K562 (cell line): ENCODE data around the gene ZNHIT3. TPM values are rescaled to one million over a fixed set of nuclear protein-coding genes. Genes with fewer than 3 reads are reported as not detected.

Source experiments
- ATAC-seq: fragments of 200-7000 bp; cut with Tn5 transposase; 3 replicates; pipeline ENCODE4 v1.9.1; 2020; ENCODE audit warnings: moderate library complexity
- BruUV-seq: library from RNA; stranded (reverse); fragments of 400-500 nt; replicated peaks from 2 replicates; lab custom pipeline; 2021; lab: Mats Ljungman, UMichigan
- CTCF ChIA-PET: fragments of 300-600 bp; formaldehyde crosslinking; extraction: SDS; loops from one replicate; lab custom pipeline; 2021; ENCODE audit warnings: low intra/inter-chr PET ratio; lab: Yijun Ruan, JAX
- POLR2A ChIA-PET: fragments of 300-600, 350-650 bp; sonication (Branson Sonifier 250); formaldehyde crosslinking; extraction: SDS; loops from one replicate; lab custom pipeline; 2021; ENCODE audit warnings: antibody characterized with exemption, inconsistent platforms; lab: Yijun Ruan, JAX
- DNase-seq, 4 experiments: peaks; one replicate each; pipeline versions ENCODE4 v3.0.0 to v3.0.0-alpha.2; 2011 to 2018; ENCODE audit warnings: low spot score in 3 of 4, mixed read lengths in 3 of 4; ENCODE audit errors: extremely low read depth in 1 of 4
- FAIRE-seq: peaks from 2 replicates; lab custom pipeline; 2011; peaks lifted over from hg19 to GRCh38; lab: Jason Lieb, UNC
- H2AFZ ChIP-seq: 2 replicates; pipeline ENCODE4 v1.6.0; 2011; ENCODE audit warnings: low read depth, low read length, control low read depth, inconsistent platforms
- H3K27ac ChIP-seq: fragments of 200-600 bp; 3 replicates; pipeline ENCODE4 v1.8.0; 2011; ENCODE audit warnings: low read depth, mild to moderate bottlenecking, control low read depth, inconsistent platforms, low read length, moderate library complexity, mixed read lengths; ENCODE audit errors: extremely low read depth
- H3K27me3 ChIP-seq, 2 experiments: fragments of 300-600 bp in 1 of 2; 2 replicates in 1 of 2; 3 replicates in 1 of 2; pipeline versions ENCODE4 v1.6.0 to v1.8.0; 2011; ENCODE audit warnings: inconsistent platforms in 2 of 2, low read length in 2 of 2, mild to moderate bottlenecking in 1 of 2, mixed read lengths in 1 of 2, moderate library complexity in 1 of 2; ENCODE audit not compliant: control insufficient read depth in 2 of 2, insufficient read depth in 2 of 2
- H3K36me3 ChIP-seq: fragments of 300-600 bp; 3 replicates; pipeline ENCODE4 v1.8.0; 2011; ENCODE audit warnings: mild to moderate bottlenecking, low read length, inconsistent platforms; ENCODE audit not compliant: control insufficient read depth, insufficient read depth
- H3K4me1 ChIP-seq, 2 experiments: fragments of 200-600 bp in 1 of 2; replicated peaks in 1 of 2; 2 replicates in 1 of 2; 3 replicates in 1 of 2; pipeline versions ENCODE4 v1.5.1 to v1.8.0; 2011; ENCODE audit warnings: inconsistent platforms in 2 of 2, low read length in 2 of 2, mild to moderate bottlenecking in 1 of 2, mixed read lengths in 1 of 2, moderate library complexity in 1 of 2; ENCODE audit not compliant: control insufficient read depth in 2 of 2, insufficient read depth in 2 of 2
- H3K4me2 ChIP-seq: 2 replicates; pipeline ENCODE4 v1.6.1; 2011; ENCODE audit warnings: low read length, control low read depth, inconsistent platforms, mixed read lengths; ENCODE audit not compliant: insufficient read depth
- H3K4me3 ChIP-seq: fragments of 200-600 bp; sonication (generic), shearing (Covaris generic); 2 replicates; pipeline ENCODE4 v1.5.1; 2016; ENCODE audit warnings: control low read depth, inconsistent platforms
- H3K79me2 ChIP-seq: fragments of 200-600 bp; 3 replicates; pipeline ENCODE4 v1.8.0; 2011; ENCODE audit warnings: low read length, inconsistent platforms; ENCODE audit not compliant: control insufficient read depth, insufficient read depth
- H3K9ac ChIP-seq, 2 experiments: 2 replicates each; pipeline versions ENCODE4 v1.6.0 to v1.6.1; 2011; ENCODE audit warnings: low read depth in 2 of 2, low read length in 2 of 2, control low read depth in 1 of 2, inconsistent platforms in 1 of 2, mild to moderate bottlenecking in 1 of 2, mixed read lengths in 1 of 2; ENCODE audit not compliant: insufficient read depth in 1 of 2
- H3K9me1 ChIP-seq: one replicate; pipeline ENCODE4 v1.6.0; 2011; ENCODE audit warnings: inconsistent platforms, mild to moderate bottlenecking, low read length, moderate library complexity; ENCODE audit not compliant: control insufficient read depth, insufficient read depth
- H3K9me3 ChIP-seq: replicated peaks from 2 replicates; pipeline ENCODE4 v1.5.1; 2011; ENCODE audit warnings: low read depth, low read length, inconsistent platforms; ENCODE audit not compliant: control insufficient read depth, insufficient read depth
- H4K20me1 ChIP-seq: replicated peaks from 2 replicates; pipeline ENCODE4 v1.6.1; 2011; ENCODE audit warnings: low read length, inconsistent platforms, mixed read lengths; ENCODE audit not compliant: control insufficient read depth, insufficient read depth
- CBFA2T3 ChIP-seq: fragments of 450-650 bp; IDR thresholded peaks from 2 replicates; pipeline ENCODE4 v1.6.1; 2017
- GATAD2A ChIP-seq: fragments of 450-650 bp; IDR thresholded peaks from 2 replicates; pipeline ENCODE4 v1.6.1; 2017
- KAT8 ChIP-seq: fragments of 450-650 bp; IDR thresholded peaks from 2 replicates; pipeline ENCODE4 v1.6.1; 2016; ENCODE audit warnings: low read depth, mild to moderate bottlenecking
- MAZ ChIP-seq, 2 experiments: fragments of 450-650 bp in 1 of 2; sonication (generic) in 1 of 2; formaldehyde crosslinking; IDR thresholded peaks in 1 of 2; conservative IDR thresholded peaks in 1 of 2; 2 replicates each; pipeline versions ENCODE4 v1.4.0 to v1.5.0; 2020; ENCODE audit warnings: mild to moderate bottlenecking in 1 of 2, missing genetic modification reagents in 1 of 2
- POLR2G ChIP-seq: fragments of 200-400 bp; formaldehyde crosslinking; IDR thresholded peaks from 2 replicates; pipeline ENCODE4 v1.6.1; 2017; ENCODE audit warnings: low read depth, mild to moderate bottlenecking, antibody characterized with exemption, low read length, moderate library complexity
- PYGO2 ChIP-seq: fragments of 450-650 bp; IDR thresholded peaks from 2 replicates; pipeline ENCODE4 v1.6.1; 2016; ENCODE audit warnings: mild to moderate bottlenecking, missing genetic modification characterization, moderate library complexity, missing compliant biosample characterization
- RCOR1 ChIP-seq, 2 experiments: IDR thresholded peaks; 2 replicates each; pipeline ENCODE4 v1.6.1; 2012; ENCODE audit warnings: low read depth in 2 of 2, low read length in 2 of 2, borderline replicate concordance in 1 of 2, improper control_type of control experiment in 1 of 2
- SP2 ChIP-seq: IDR thresholded peaks from 2 replicates; pipeline ENCODE4 v1.6.1; 2011; ENCODE audit warnings: mild to moderate bottlenecking, low read depth, low read length, moderate library complexity; ENCODE audit not compliant: poor library complexity, severe bottlenecking; ENCODE audit errors: extremely low read depth
- SPI1 ChIP-seq: IDR thresholded peaks from 2 replicates; pipeline ENCODE4 v1.6.1; 2011; ENCODE audit warnings: low read depth, low read length, control low read depth, borderline replicate concordance
- WGBS: fragments of 100-300 bp; shearing (Covaris generic); methylation state at CpG from one replicate; pipeline ENCODE4 v1.1.6; 2016; ENCODE audit warnings: low coverage, mixed read lengths; ENCODE audit not compliant: insufficient coverage; ENCODE audit errors: missing lambda C conversion rate; 5-methylcytosine and 5-hydroxymethylcytosine counted together
- in situ Hi-C: fragments of 300-500 bp; cut with MboI; formaldehyde crosslinking; loops from 4 replicates; pipeline ENCODE4 v1.15.0; 2018; ENCODE audit warnings: inconsistent platforms, mixed read lengths
- intact Hi-C: fragments of 100-400 bp; cut with micrococcal nuclease; formaldehyde crosslinking; loops from 2 replicates; pipeline ENCODE4 v1.14.2; 2022
- polyA plus RNA-seq, 8 experiments: library from polyadenylated mRNA; depleted of rRNA in 4 of 8; stranded (reverse) in 5 of 8; unstranded in 3 of 8; fragments of >200 nt; fragmentation: Nextera tagmentation in 2 of 8; fragmentation: Illumina TruSeq in 1 of 8; extraction: Ambion mirVana in 2 of 8; extraction: Trizol in 1 of 8; gene quantifications; 2 replicates each; pipeline versions ENCODE4 v1.2.1 to v1.2.3, GENCODE V29; 2011 to 2014; ENCODE audit warnings: inconsistent platforms in 1 of 8, missing spikeins in 1 of 8
- total RNA-seq, 7 experiments: library from RNA; depleted of rRNA in 6 of 7; stranded (reverse); fragments of >200 nt in 6 of 7; fragmentation: Illumina TruSeq in 2 of 7; extraction: Trizol in 2 of 7; gene quantifications; 2 replicates each; pipeline versions ENCODE4 v1.2.1 to v1.2.3, GENCODE V29; 2011 to 2021; ENCODE audit warnings: low replicate concordance in 1 of 7
- TF ChIP-seq, protein P1 (sequence below): sonication (generic); formaldehyde crosslinking; IDR thresholded peaks from 2 replicates; pipeline ENCODE4 v1.8.0; 2022; ENCODE audit warnings: mild to moderate bottlenecking, missing genetic modification reagents, borderline replicate concordance

The ZNHIT3 gene
- total and polyA plus RNA-seq, 9 of the 15 experiments (the other 6 are each of a cell fraction or from before 2014, with no cell fraction given): 45.0 to 300 (median 88.4) TPM

- H3K36me3 ChIP-seq: peaks cover 96% of the 10 kb centered on the region
- FAIRE-seq: no peak
These were observed 17.1 kb downstream of the ZNHIT3 start for GRCh38 chr17:36503456-36504155.

More at GRCh38 chr17:36503456-36504155, 17.1 kb downstream of the ZNHIT3 start:
- Histone ChIP-seq H3K79me2 (no peaks in the 10 kb centered on the region), H3K4me1 (peaks cover 0 to 3% of the 10 kb centered on the region in 2 experiments; a peak in 1 of 5 replicates), H4K20me1 (no peaks in the 10 kb centered on the region), H3K9me3 (no peaks in the 10 kb centered on the region)
- no peak for TF ChIP-seq KAT8
- no peak for TF ChIP-seq MAZ (CRISPR knock-in tag; conservative IDR thresholded peaks at IDR 0.05 in 1 of 2, IDR thresholded peaks at IDR 0.05 in 1 of 2)
- TF ChIP-seq SPI1: peak; percentile 38
- peak; percentile 36; the same call in 1 of the 2 replicates for TF ChIP-seq CBFA2T3
- no peak for TF ChIP-seq RCOR1 (IDR thresholded peaks at IDR 0.05; ENCODE audit: borderline replicate concordance in 1 of 2, low read depth in 2 of 2, low read length in 2 of 2)
- TF ChIP-seq, protein P1, sequence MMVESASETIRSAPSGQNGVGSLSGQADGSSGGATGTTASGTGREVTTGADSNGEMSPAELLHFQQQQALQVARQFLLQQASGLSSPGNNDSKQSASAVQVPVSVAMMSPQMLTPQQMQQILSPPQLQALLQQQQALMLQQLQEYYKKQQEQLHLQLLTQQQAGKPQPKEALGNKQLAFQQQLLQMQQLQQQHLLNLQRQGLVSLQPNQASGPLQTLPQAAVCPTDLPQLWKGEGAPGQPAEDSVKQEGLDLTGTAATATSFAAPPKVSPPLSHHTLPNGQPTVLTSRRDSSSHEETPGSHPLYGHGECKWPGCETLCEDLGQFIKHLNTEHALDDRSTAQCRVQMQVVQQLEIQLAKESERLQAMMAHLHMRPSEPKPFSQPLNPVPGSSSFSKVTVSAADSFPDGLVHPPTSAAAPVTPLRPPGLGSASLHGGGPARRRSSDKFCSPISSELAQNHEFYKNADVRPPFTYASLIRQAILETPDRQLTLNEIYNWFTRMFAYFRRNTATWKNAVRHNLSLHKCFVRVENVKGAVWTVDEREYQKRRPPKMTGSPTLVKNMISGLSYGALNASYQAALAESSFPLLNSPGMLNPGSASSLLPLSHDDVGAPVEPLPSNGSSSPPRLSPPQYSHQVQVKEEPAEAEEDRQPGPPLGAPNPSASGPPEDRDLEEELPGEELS (CRISPR knock-in tag): no peak
- TF ChIP-seq GATAD2A: no peak
- no peak for TF ChIP-seq PYGO2 (tag)
- no peak for TF ChIP-seq SP2
- TF ChIP-seq POLR2G: peak; percentile 52
- TF ChIP-seq, all 486 proteins: peak for 3
- Histone ChIP-seq H3K4me2 (no peak overlapping the region), H3K27me3 (no peaks in the 10 kb centered on the region), H3K27ac (no peak overlapping the region), H3K9me1 (no peaks in the 10 kb centered on the region), H3K4me3 (no peak overlapping the region), H2AFZ (no peak overlapping the region), H3K9ac (peak overlapping the region in 1 of 2 experiments; percentile 77; a peak in 2 of 4 replicates)
- 85% methylated on average over 7 of the region's 7 CpGs for whole genome bisulfite sequencing
- ChIA-PET POLR2A (interaction anchor here (0.9 to 1.0 kb wide), 2 partner anchors 9 to 12 kb away, joined by 3 to 9 read pairs; no protein-coding TSS in a partner anchor), CTCF (no interaction called here)
- in situ Hi-C loops: no loop called here
- no peak for ATAC-seq
- DNase-seq: no peak
- BruUV-seq: no TSS peak
- intact Hi-C loops: no loop called here
